ENCODE measurements around the gene AP1S3.
"Not testable (repeated sequence)": the region's sequence is repeated elsewhere in the genome, so short reads cannot be mapped to it uniquely, and the experiment has no call there.

Gene AP1S3

DNA sequence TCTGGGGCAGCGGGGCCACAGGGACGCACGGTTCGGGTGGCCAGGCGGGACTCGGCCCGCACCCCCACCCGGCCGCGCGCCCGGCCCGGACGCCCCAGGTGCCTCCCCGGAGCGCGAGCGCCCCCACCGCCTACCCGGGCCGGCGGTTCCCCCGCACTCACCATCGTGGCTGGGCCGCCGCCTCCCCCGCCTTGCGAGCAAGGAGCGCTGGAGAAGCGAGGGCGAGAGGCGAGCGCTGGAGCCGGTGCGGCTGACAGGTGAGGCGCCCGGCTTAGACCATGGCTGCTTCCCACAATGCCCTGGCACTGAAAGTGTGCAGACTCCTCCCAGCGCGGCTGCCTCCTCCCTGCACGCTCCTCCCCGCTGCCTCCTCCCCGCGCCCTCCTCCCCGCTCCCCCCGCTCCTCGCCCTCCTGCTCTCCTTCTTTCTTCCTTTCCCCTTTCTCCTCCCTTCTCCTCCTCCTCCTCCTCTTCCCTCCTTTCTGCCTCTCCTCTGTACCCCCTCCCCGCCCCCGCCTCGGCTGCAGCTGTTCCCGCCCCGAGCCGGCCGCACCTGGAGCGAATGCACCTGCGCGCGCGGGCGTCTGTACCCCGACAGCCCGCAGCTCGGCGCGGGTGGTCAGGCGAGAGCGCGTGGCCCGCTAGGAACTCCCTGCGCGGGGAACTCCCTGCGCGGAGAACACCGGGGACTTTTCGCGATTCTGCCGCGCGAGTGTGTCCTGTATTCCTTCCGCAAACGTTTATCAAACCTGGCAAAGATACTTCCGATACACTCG lies at the start of gene AP1S3:
AP1S3 (minus strand) TSS at position 296 of the 775 bp plus-strand sequence; CDS start at position 164, 132 bp downstream.
- DNase-seq (ENCODE audit: insufficient read length, low spot score): peak; percentile 74
- peak; percentile 50; the same call in 1 of the 2 replicates for TF ChIP-seq POLR2A (IDR thresholded peaks at IDR 0.05; ENCODE audit: low read depth, low read length)
- no peak for FAIRE-seq

DNA sequence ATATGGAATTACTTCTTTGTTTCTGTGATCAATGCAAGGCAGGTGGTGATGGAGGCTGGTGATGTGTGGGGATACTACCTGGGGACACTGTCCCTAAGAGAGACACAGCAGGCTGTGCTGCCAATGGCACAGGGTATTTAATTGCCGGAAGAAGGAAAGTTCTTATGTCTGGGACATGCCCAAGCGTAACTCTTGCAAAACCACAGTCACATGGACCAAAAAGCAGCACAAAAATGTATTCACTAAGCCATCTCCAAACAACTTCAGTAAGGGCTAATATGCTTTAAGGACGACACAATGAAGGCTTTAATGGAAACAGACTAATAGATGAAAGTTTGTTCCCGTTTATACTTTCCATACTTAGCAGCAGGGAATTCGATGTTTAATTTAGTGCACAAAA lies 49.7 kb upstream of the AP1S3 start:
- FAIRE-seq: no peak
- TF ChIP-seq POLR2A (IDR thresholded peaks at IDR 0.05; ENCODE audit: low read depth, low read length): no peak
- no peak for DNase-seq (ENCODE audit: insufficient read length, low spot score)

DNA sequence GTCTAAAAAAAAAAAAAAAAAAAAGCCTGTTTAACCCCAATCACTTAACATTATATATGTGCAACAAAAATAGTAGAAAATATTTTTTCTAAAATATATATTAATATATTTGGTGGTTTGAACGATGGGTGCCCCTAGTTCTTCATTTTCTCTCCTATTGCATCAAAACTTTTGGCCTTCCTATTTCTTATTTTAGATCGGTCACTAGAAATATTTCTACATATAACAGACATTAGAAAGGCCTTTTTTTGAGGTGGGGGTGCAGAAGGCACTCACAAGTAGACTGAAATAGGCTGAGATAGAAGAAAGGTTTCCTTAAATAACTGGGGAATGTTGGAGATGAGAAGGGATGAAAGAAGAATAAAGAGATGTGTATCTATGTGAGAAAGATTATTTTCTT lies 49.3 kb upstream of the AP1S3 start:
- FAIRE-seq (no peak), DNase-seq (ENCODE audit: insufficient read length, low spot score) (no peak)
- no peak for TF ChIP-seq POLR2A (IDR thresholded peaks at IDR 0.05; ENCODE audit: low read depth, low read length)

- FAIRE-seq: no peak
- DNase-seq (ENCODE audit: insufficient read length, low spot score): no peak
- TF ChIP-seq POLR2A (IDR thresholded peaks at IDR 0.05; ENCODE audit: low read depth, low read length): no peak
Measured at GRCh38 chr2:223884399-223884798, 47.0 kb upstream of the AP1S3 start.

DNA sequence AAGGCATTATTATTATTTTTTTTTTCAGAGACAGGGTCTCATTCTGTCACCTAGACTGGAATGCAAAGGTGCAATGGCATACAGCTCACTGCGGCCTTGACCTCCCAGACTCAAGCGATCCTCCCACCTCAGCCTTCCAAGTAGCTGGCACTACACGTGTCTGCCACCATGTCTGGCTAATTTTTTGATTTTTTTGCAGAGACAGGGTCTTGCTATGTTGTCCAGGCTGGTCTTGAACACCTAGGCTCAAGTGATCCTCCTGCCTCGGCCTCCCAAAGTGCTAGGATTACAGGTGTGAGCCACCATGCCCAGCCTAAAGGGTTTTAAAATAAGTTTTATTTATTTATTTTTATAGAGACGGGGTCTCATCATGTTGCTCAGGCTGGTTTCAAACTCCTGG lies 45.3 kb upstream of the AP1S3 start:
- FAIRE-seq (no peak), DNase-seq (ENCODE audit: insufficient read length, low spot score) (no peak)
- no peak for TF ChIP-seq POLR2A (IDR thresholded peaks at IDR 0.05; ENCODE audit: low read depth, low read length)

- no peak for TF ChIP-seq POLR2A (IDR thresholded peaks at IDR 0.05; ENCODE audit: low read depth, low read length)
- no peak for FAIRE-seq
Measured at GRCh38 chr2:223880796-223881195, 43.4 kb upstream of the AP1S3 start.

DNA sequence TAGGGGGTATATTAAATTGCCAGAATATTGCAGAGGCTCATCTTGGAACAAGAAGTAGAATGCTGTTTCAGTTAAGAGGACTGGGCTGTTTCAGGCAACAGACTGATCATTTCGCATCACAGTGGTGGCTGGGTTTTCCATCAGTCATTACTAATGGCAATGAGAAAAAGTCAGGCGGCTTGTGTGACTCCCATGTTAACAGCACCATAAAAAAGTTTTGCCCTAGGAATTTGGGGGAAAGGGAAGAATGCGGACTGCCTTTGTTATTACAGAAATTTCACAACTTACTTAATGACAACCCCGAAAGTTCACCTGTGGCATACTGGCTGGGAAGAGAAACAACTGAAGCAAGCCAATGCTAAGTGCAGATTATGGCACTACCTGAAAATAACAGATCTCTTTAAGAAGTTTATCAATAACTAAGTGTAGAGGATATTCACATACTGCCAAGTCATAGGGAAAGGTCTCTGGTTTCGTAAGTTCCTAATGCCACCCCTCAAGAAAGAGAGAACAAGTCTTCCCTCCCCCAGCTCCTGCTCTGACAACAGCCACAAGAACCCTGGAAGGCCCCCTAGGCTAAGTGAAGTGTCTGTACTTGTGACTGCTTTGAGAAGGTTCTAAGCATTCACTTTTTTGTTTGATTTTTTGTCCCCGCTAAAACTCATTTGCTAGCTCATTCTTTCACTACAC lies 40.5 kb upstream of the AP1S3 start:
- DNase-seq (ENCODE audit: insufficient read length, low spot score) (no peak), FAIRE-seq (no peak)
- TF ChIP-seq POLR2A (IDR thresholded peaks at IDR 0.05; ENCODE audit: low read depth, low read length): no peak

More at GRCh38 chr2:223880796-223881195, 43.4 kb upstream of the AP1S3 start:
- no peak for DNase-seq (ENCODE audit: insufficient read length, low spot score)

DNA sequence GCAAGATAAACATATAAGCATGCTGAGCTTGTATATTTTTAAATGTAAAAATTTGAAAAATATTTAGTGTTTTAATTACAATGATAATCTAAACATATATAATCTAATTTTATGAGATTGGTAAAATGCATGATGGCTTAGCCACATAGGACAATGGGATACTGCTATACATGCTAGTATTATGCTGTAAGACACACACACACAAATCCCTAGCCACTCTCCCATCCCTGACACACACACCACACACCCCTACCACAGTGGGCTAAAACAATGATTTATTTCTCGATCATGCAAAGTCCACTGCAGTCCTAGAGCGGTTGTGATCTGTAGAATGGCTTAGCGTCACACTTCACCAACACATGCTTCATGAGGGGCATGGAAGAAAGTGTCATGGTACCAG lies 36.3 kb upstream of the AP1S3 start:
- TF ChIP-seq POLR2A (IDR thresholded peaks at IDR 0.05; ENCODE audit: low read depth, low read length): no peak
- DNase-seq (ENCODE audit: insufficient read length, low spot score) (no peak), FAIRE-seq (no peak)

DNA sequence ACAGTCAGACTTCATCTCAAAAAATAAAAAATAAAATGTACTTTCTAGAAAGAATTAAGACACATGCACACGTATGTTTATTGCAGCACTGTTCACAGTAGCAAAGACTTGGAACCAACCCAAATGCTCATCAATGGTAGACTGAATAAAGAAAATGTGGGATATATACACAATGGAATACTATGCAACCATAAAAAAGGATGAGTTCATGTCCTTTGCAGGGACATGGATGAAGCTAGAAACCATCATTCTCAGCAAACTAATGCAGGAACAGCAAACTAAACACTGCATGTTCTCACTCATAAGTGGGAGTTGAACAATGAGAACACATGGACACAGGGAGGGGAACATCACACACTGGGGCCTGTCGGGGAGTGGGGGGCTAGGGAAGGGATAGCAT lies 35.4 kb upstream of the AP1S3 start:
- FAIRE-seq; DNase-seq (ENCODE audit: insufficient read length, low spot score): not testable (repeated sequence)

GRCh38 chr2:223871661-223872060 lies 34.3 kb upstream of the AP1S3 start:
- FAIRE-seq; DNase-seq (ENCODE audit: insufficient read length, low spot score): not testable (repeated sequence)

DNA sequence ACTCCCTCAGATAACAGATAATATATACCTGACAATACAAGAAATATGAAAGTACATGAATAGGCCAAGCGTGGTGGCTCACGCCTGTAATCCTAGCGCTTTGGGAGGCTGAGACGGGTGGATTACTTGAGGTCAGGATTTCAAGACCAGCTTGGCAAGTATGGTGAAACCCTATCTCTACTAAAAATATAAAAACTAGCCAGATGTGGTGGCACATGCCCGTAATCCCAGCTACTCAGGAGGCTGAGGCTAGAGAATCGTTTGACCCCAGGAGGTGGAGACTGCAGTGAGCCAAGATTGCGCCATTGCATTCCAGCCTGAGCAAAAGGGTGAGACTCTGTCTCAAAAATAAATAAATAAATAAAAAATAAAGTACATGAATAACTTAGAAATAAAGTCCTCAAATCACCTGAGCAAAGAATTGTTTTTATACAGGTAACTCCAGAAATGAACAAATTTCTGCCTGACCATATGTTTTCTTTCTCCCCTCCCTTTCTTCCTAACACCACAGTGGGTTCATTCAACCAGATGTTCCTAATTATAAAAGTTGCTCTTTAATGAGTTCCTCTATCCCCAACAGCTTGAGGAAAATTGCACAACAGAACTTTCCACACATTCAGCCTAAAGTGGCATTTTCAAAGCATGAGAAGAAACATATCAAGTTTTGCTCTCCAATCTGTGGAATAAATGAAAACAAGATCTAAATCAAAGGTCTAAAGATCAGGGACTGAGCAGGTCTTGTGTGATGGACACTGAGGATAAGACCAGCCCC lies 33.6 kb upstream of the AP1S3 start:
- DNase-seq (ENCODE audit: insufficient read length, low spot score): no peak
- no peak for FAIRE-seq
- no peak for TF ChIP-seq POLR2A (IDR thresholded peaks at IDR 0.05; ENCODE audit: low read depth, low read length)

DNA sequence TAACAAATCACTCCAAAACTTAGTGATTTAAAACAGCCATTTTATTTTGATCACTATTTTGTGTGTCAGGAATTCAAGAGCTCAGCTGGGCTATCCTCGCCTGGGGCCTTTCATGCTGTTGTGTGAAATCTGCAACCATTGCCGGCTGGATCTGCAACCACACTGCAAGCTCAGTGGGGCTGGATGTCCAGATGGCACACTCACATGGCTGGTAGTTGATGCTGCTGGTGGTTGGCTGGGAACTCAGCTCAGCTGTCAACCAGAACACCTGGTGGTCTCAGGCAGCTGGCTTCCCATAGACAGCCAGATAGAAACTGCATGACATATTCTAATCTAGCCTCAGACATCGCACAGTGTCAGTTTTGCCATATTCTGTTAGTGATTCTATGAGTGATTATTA lies 30.6 kb upstream of the AP1S3 start:
- FAIRE-seq: no peak
- no peak for DNase-seq (ENCODE audit: insufficient read length, low spot score)
- TF ChIP-seq POLR2A (IDR thresholded peaks at IDR 0.05; ENCODE audit: low read depth, low read length): no peak

- FAIRE-seq: no peak
- no peak for DNase-seq (ENCODE audit: insufficient read length, low spot score)
- no peak for TF ChIP-seq POLR2A (IDR thresholded peaks at IDR 0.05; ENCODE audit: low read depth, low read length)
Measured at GRCh38 chr2:223865907-223866508, 28.6 kb upstream of the AP1S3 start.

GRCh38 chr2:223865124-223865523 lies 27.7 kb upstream of the AP1S3 start:
- FAIRE-seq (no peak), DNase-seq (ENCODE audit: insufficient read length, low spot score) (no peak)
- TF ChIP-seq POLR2A (IDR thresholded peaks at IDR 0.05; ENCODE audit: low read depth, low read length): no peak
